ENCODE data around the gene ODF2.

DNA sequence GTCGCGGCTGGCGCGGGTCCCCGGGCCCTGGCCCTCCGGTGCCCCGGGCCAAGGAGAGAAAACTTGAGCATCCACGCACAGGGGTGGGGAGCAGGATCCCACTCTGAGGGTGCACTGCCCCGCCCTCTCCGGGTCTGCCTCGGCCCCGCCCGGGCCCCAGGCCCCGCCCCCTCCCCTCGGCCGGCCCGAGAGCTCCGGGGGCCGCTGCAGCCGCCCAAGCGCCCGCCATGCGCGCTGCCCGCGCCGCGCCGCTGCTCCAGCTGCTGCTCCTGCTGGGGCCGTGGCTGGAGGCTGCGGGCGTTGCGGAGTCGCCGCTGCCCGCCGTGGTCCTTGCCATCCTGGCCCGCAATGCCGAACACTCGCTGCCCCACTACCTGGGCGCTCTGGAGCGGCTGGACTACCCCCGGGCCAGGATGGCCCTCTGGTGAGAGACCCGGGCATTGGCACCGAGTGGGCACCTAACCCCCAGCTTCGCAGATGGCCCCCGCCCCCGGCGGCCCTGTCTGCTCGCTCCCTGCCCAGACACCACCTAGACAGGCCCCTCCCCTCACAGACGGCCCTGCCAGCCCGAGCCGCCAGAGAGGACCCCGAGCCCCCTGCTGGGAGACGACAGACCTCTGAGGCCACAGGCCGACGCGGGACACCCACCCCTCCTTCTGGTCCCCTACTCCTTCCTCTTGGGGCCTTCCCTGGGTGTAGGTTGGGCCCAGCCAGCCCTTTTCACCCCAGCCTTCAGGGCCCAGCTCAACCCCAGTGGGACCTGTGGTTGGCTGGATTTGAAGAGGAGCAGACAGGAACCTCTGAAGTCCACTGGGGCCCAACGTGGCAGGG is 34.9 kb upstream of the ODF2 start, which contains the start of gene CERCAM:
- TF ChIP-seq POLR2AphosphoS5 (IDR thresholded peaks at IDR 0.05): no peak
- TF ChIP-seq, protein P1, sequence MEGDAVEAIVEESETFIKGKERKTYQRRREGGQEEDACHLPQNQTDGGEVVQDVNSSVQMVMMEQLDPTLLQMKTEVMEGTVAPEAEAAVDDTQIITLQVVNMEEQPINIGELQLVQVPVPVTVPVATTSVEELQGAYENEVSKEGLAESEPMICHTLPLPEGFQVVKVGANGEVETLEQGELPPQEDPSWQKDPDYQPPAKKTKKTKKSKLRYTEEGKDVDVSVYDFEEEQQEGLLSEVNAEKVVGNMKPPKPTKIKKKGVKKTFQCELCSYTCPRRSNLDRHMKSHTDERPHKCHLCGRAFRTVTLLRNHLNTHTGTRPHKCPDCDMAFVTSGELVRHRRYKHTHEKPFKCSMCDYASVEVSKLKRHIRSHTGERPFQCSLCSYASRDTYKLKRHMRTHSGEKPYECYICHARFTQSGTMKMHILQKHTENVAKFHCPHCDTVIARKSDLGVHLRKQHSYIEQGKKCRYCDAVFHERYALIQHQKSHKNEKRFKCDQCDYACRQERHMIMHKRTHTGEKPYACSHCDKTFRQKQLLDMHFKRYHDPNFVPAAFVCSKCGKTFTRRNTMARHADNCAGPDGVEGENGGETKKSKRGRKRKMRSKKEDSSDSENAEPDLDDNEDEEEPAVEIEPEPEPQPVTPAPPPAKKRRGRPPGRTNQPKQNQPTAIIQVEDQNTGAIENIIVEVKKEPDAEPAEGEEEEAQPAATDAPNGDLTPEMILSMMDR (IDR thresholded peaks at IDR 0.05): no peak
